H1 (cell line): ENCODE measurements around the gene PGAM2. TPM values are rescaled to one million over a fixed set of nuclear protein-coding genes. Genes with fewer than 3 reads are reported as not detected.

Source experiments
- CTCF ChIA-PET: fragments of 300-600 bp; sonication (Branson Sonifier 250); formaldehyde crosslinking; loops from one replicate; lab custom pipeline; 2021; ENCODE audit not compliant: partially characterized antibody; lab: Charles Lee
- POLR2A ChIA-PET: fragments of 300-600 bp; sonication (Branson Sonifier 250); formaldehyde crosslinking; loops from one replicate; lab custom pipeline; 2021; ENCODE audit warnings: inconsistent platforms; ENCODE audit not compliant: partially characterized antibody; lab: Charles Lee
- DNase-seq, 2 experiments: peaks; one replicate each; pipeline versions ENCODE4 v3.0.0 to v3.0.0-alpha.2; 2010 to 2022; ENCODE audit warnings: low spot score in 2 of 2, low read depth in 1 of 2, mixed read lengths in 1 of 2
- FAIRE-seq: peaks from 2 replicates; lab custom pipeline; 2011; peaks lifted over from hg19 to GRCh38; lab: Jason Lieb, UNC
- H2AFZ ChIP-seq: 2 replicates; pipeline ENCODE4 v1.8.1; 2012; ENCODE audit warnings: low read length, inconsistent platforms
- H2AK5ac ChIP-seq: 2 replicates; pipeline ENCODE4 v1.6.1; 2013; ENCODE audit warnings: low read depth, low read length
- H2BK120ac ChIP-seq: replicated peaks from 2 replicates; pipeline ENCODE3; 2013; ENCODE audit warnings: low read depth, low read length, inconsistent platforms
- H2BK12ac ChIP-seq: 2 replicates; pipeline ENCODE4 v1.6.1; 2013; ENCODE audit warnings: low read depth, low read length
- H2BK15ac ChIP-seq: 2 replicates; pipeline ENCODE4 v1.6.1; 2013; ENCODE audit warnings: low read length
- H2BK20ac ChIP-seq: 2 replicates; pipeline ENCODE4 v1.6.1; 2013; ENCODE audit warnings: low read length
- H2BK5ac ChIP-seq: 2 replicates; pipeline ENCODE4 v1.6.1; 2013; ENCODE audit warnings: low read depth, low read length
- H3K14ac ChIP-seq: 2 replicates; pipeline ENCODE4 v1.6.1; 2013; ENCODE audit warnings: inconsistent platforms; ENCODE audit not compliant: insufficient read length
- H3K18ac ChIP-seq: 2 replicates; pipeline ENCODE4 v1.6.1; 2013; ENCODE audit warnings: low read length; ENCODE audit errors: extremely low read depth
- H3K23ac ChIP-seq: 2 replicates; pipeline ENCODE4 v1.6.1; 2013; ENCODE audit warnings: inconsistent platforms; ENCODE audit not compliant: insufficient read length
- H3K23me2 ChIP-seq: 2 replicates; pipeline ENCODE4 v1.6.1; 2013; ENCODE audit warnings: low read depth, low read length
- H3K27ac ChIP-seq: 2 replicates; pipeline ENCODE4 v1.6.1; 2011; ENCODE audit warnings: low read depth, low read length, inconsistent platforms
- H3K27me3 ChIP-seq, 4 experiments: replicated peaks in 1 of 4; 1 replicate in 1 of 4; 2 replicates in 3 of 4; pipeline versions ENCODE4 v1.6.1 to v1.8.1; 2011 to 2013; ENCODE audit warnings: low read length in 3 of 4, mild to moderate bottlenecking in 3 of 4, inconsistent platforms in 2 of 4, mixed read lengths in 2 of 4, moderate library complexity in 1 of 4; ENCODE audit not compliant: control insufficient read depth in 3 of 4, insufficient read depth in 3 of 4; ENCODE audit errors: extremely low read depth in 1 of 4
- H3K36me3 ChIP-seq, 4 experiments: 2 replicates each; pipeline versions ENCODE4 v1.6.1 to v1.8.1; 2011 to 2013; ENCODE audit warnings: mild to moderate bottlenecking in 4 of 4, low read length in 3 of 4, moderate library complexity in 2 of 4, control low read depth in 1 of 4, inconsistent platforms in 1 of 4; ENCODE audit not compliant: insufficient read depth in 4 of 4, control insufficient read depth in 2 of 4
- H3K4ac ChIP-seq: replicated peaks from 2 replicates; pipeline ENCODE3; 2013; ENCODE audit warnings: low read length, low read depth, mixed read lengths, inconsistent platforms; ENCODE audit not compliant: insufficient read length
- H3K4me1 ChIP-seq, 4 experiments: replicated peaks in 1 of 4; 1 replicate in 1 of 4; 2 replicates in 3 of 4; pipeline versions ENCODE4 v1.6.1 to v1.8.1; 2011 to 2013; ENCODE audit warnings: low read length in 3 of 4, inconsistent platforms in 2 of 4, mixed read lengths in 1 of 4; ENCODE audit not compliant: insufficient read depth in 4 of 4, control insufficient read depth in 3 of 4
- H3K4me2 ChIP-seq, 2 experiments: 2 replicates each; pipeline versions ENCODE4 v1.6.1 to v1.8.1; 2011 to 2013; ENCODE audit warnings: low read depth in 2 of 2, low read length in 2 of 2, control low read depth in 1 of 2, inconsistent platforms in 1 of 2, mild to moderate bottlenecking in 1 of 2; ENCODE audit not compliant: insufficient read depth in 1 of 2
- H3K4me3 ChIP-seq, 4 experiments: fragments of 200-600, 300-600 bp in 1 of 4; sonication (generic), shearing (Covaris generic), sonication (Bioruptor Twin) in 1 of 4; 2 replicates each; pipeline versions ENCODE4 v1.5.1 to v1.8.1; 2011 to 2016; ENCODE audit warnings: low read length in 4 of 4, low read depth in 3 of 4, control low read depth in 2 of 4, inconsistent platforms in 2 of 4, mild to moderate bottlenecking in 2 of 4, mixed read lengths in 1 of 4, moderate library complexity in 1 of 4; ENCODE audit not compliant: insufficient read depth in 2 of 4; ENCODE audit errors: extremely low read depth in 1 of 4
- H3K56ac ChIP-seq: replicated peaks from 2 replicates; pipeline ENCODE3; 2013; ENCODE audit warnings: low read depth, mild to moderate bottlenecking, mixed read lengths, low read length, inconsistent platforms; ENCODE audit not compliant: insufficient read length
- H3K79me1 ChIP-seq: 2 replicates; pipeline ENCODE4 v1.6.1; 2013; ENCODE audit warnings: low read depth, low read length, control low read depth
- H3K79me2 ChIP-seq, 2 experiments: 2 replicates each; pipeline versions ENCODE4 v1.6.1 to v1.8.1; 2012 to 2013; ENCODE audit warnings: low read length in 2 of 2, mild to moderate bottlenecking in 2 of 2, inconsistent platforms in 1 of 2; ENCODE audit not compliant: insufficient read depth in 2 of 2, control insufficient read depth in 1 of 2
- H3K9ac ChIP-seq, 4 experiments: replicated peaks in 1 of 4; 1 replicate in 1 of 4; 2 replicates in 3 of 4; pipeline versions ENCODE4 v1.6.1 to v1.8.1; 2011 to 2013; ENCODE audit warnings: low read depth in 3 of 4, low read length in 3 of 4, control low read depth in 2 of 4, mild to moderate bottlenecking in 2 of 4, moderate library complexity in 2 of 4, inconsistent platforms in 1 of 4; ENCODE audit errors: extremely low read depth in 1 of 4
- H3K9me3 ChIP-seq, 2 experiments: 2 replicates each; pipeline versions ENCODE4 v1.6.1 to v1.8.1; 2012 to 2013; ENCODE audit warnings: mild to moderate bottlenecking in 2 of 2, moderate library complexity in 2 of 2, control low read depth in 1 of 2, inconsistent platforms in 1 of 2, low read depth in 1 of 2, low read length in 1 of 2, mixed read lengths in 1 of 2; ENCODE audit not compliant: insufficient read depth in 2 of 2
- H4K20me1 ChIP-seq, 2 experiments: replicated peaks in 1 of 2; 2 replicates each; pipeline versions ENCODE3 to v1.8.1; 2011 to 2013; ENCODE audit warnings: inconsistent platforms in 2 of 2, low read length in 2 of 2, mild to moderate bottlenecking in 1 of 2; ENCODE audit not compliant: insufficient read depth in 2 of 2, control insufficient read depth in 1 of 2
- H4K5ac ChIP-seq: 2 replicates; pipeline ENCODE4 v1.6.1; 2013; ENCODE audit warnings: low read length, low read depth, mixed read lengths, inconsistent platforms; ENCODE audit not compliant: insufficient read length
- H4K8ac ChIP-seq: 2 replicates; pipeline ENCODE4 v1.8.0; 2013; ENCODE audit warnings: mild to moderate bottlenecking, moderate library complexity, low read length, inconsistent platforms; ENCODE audit not compliant: insufficient read depth; ENCODE audit errors: extremely low read depth
- H4K91ac ChIP-seq: replicated peaks from 2 replicates; pipeline ENCODE3; 2013; ENCODE audit warnings: low read length, mixed read lengths, inconsistent platforms; ENCODE audit not compliant: insufficient read length
- EGR1 ChIP-seq: IDR thresholded peaks from 2 replicates; pipeline ENCODE4 v1.6.1; 2011; ENCODE audit warnings: low read depth, low read length, borderline replicate concordance
- EZH2 ChIP-seq: fragments of 200-600 bp; sonication (generic); IDR thresholded peaks from 2 replicates; pipeline ENCODE4 v1.7.1; 2012; ENCODE audit warnings: low read depth, mild to moderate bottlenecking, moderate library complexity, low read length, inconsistent platforms; ENCODE audit not compliant: severe bottlenecking
- FOSL1 ChIP-seq: IDR thresholded peaks from 2 replicates; pipeline ENCODE4 v1.6.1; 2011; ENCODE audit warnings: mild to moderate bottlenecking, low read depth, low read length, moderate library complexity; ENCODE audit not compliant: insufficient read depth
- JUN ChIP-seq: IDR thresholded peaks from 2 replicates; pipeline ENCODE4 v1.6.1; 2011; ENCODE audit warnings: low read depth, mild to moderate bottlenecking, improper control_type of control experiment, low read length
- JUND ChIP-seq: IDR thresholded peaks from 2 replicates; pipeline ENCODE4 v1.6.1; 2011; ENCODE audit warnings: mild to moderate bottlenecking, improper control_type of control experiment, low read length
- MAFK ChIP-seq: IDR thresholded peaks from 2 replicates; pipeline ENCODE4 v1.6.1; 2012; ENCODE audit warnings: low read depth, mild to moderate bottlenecking, improper control_type of control experiment, low read length
- NRF1 ChIP-seq: IDR thresholded peaks from 2 replicates; pipeline ENCODE4 v1.6.1; 2011; ENCODE audit warnings: mild to moderate bottlenecking, low read depth, low read length, improper control_type of control experiment
- POU5F1 ChIP-seq: IDR thresholded peaks from 2 replicates; pipeline ENCODE4 v1.6.1; 2011; ENCODE audit warnings: low read depth, mild to moderate bottlenecking, low read length, moderate library complexity
- RAD21 ChIP-seq, 2 experiments: IDR thresholded peaks in 1 of 2; conservative IDR thresholded peaks in 1 of 2; 2 replicates each; pipeline ENCODE4 v1.6.1; 2011; ENCODE audit warnings: low read depth in 2 of 2, low read length in 2 of 2, improper control_type of control experiment in 1 of 2, inconsistent platforms in 1 of 2, mild to moderate bottlenecking in 1 of 2, moderate library complexity in 1 of 2
- RXRA ChIP-seq: IDR thresholded peaks from 2 replicates; pipeline ENCODE4 v1.6.1; 2011; ENCODE audit warnings: low read depth, mild to moderate bottlenecking, low read length, moderate library complexity; ENCODE audit not compliant: insufficient read depth
- TBP ChIP-seq: IDR thresholded peaks from 2 replicates; pipeline ENCODE4 v1.6.1; 2011; ENCODE audit warnings: low read depth, low read length, improper control_type of control experiment
- TEAD4 ChIP-seq: IDR thresholded peaks from 2 replicates; pipeline ENCODE4 v1.6.1; 2012; ENCODE audit warnings: low read depth, low read length, inconsistent platforms, mixed read lengths
- WGBS, 2 experiments: shearing (Covaris generic) in 1 of 2; methylation state at CpG; one replicate each; pipeline versions ENCODE4 v1.1.6 to v1.1.7; 2013 to 2015; ENCODE audit warnings: low lambda C conversion rate in 2 of 2, mixed read lengths in 2 of 2, inconsistent platforms in 1 of 2, low coverage in 1 of 2, missing lambda C conversion rate in 1 of 2; ENCODE audit not compliant: insufficient replicate concordance in 2 of 2, insufficient coverage in 1 of 2, insufficient read length in 1 of 2; ENCODE audit errors: extremely low coverage in 1 of 2, missing lambda C conversion rate in 1 of 2; 5-methylcytosine and 5-hydroxymethylcytosine counted together
- polyA plus RNA-seq, 7 experiments: library from polyadenylated mRNA; depleted of rRNA in 3 of 7; stranded (reverse) in 5 of 7; unstranded in 2 of 7; fragments of >200 nt in 5 of 7; fragments of 200-250 nt in 2 of 7; gene quantifications; 1 replicate in 5 of 7; 2 replicates in 1 of 7; 4 replicates in 1 of 7; pipeline versions ENCODE4 v1.2.1 to v1.2.3, GENCODE V29; 2011 to 2013; ENCODE audit warnings: missing spikeins in 2 of 7, mixed read lengths in 2 of 7
- total RNA-seq: library from RNA; stranded (reverse); fragmentation: NEBNext Ultra II Directional; extraction: Animal tissue kit (Norgen Biotek cat#: 25700); gene quantifications from 2 replicates; pipeline ENCODE4 v1.2.1, GENCODE V29; 2021
- TF ChIP-seq, protein P1 (sequence below): IDR thresholded peaks from 2 replicates; pipeline ENCODE4 v1.6.1; 2011; ENCODE audit warnings: low read depth, mild to moderate bottlenecking, low read length; ENCODE audit not compliant: insufficient read depth

Gene PGAM2
- total and polyA plus RNA-seq, 2 of the 8 experiments (the other 6 are each of a cell fraction or from before 2014, with no cell fraction given), result 2.1 to 2.9 TPM

DNA sequence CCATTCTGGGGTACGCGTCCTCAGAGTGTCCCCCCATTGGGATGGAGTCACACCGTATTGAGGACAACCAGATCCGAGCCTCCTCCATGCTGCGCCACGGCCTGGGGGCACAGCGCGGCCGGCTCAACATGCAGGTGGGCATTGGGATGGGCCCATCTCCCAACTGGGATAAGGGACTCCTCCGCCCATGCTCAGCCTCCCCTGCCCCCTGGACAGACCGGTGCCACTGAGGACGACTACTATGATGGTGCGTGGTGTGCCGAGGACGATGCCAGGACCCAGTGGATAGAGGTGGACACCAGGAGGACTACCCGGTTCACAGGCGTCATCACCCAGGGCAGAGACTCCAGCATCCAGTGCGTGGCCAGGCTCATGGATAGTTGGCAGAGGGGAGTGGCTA, 44.6 kb upstream of the PGAM2 start:
- Histone ChIP-seq H2BK5ac (no peak overlapping the region), H3K23me2 (peaks cover 4% of the 10 kb centered on the region), H4K5ac (no peak overlapping the region), H3K79me2 (no peaks in the 10 kb centered on the region; a peak in 1 of 4 replicates), H3K4ac (no peak overlapping the region), H3K9ac (no peak overlapping the region), H2AFZ (no peak overlapping the region), H3K56ac (no peak overlapping the region), H3K27me3 (peaks cover 0 to 10% (median 8%) of the 10 kb centered on the region in 4 experiments; a peak in 6 of 7 replicates), H3K4me1 (peaks cover 0 to 8% (median 4%) of the 10 kb centered on the region in 4 experiments; a peak in 6 of 7 replicates), H3K36me3 (peaks cover 0 to 16% (median 8%) of the 10 kb centered on the region in 4 experiments; a peak in 5 of 8 replicates), H4K20me1 (peaks cover 2 to 13% of the 10 kb centered on the region in 2 experiments), H2BK12ac (no peak overlapping the region), H3K14ac (no peak overlapping the region), H3K4me3 (no peak overlapping the region), H2BK15ac (no peak overlapping the region), H3K18ac (no peak overlapping the region), H4K91ac (no peak overlapping the region), H2BK20ac (no peak overlapping the region), H2BK120ac (no peak overlapping the region), H2AK5ac (no peak overlapping the region), H3K27ac (no peak overlapping the region), H3K9me3 (no peaks in the 10 kb centered on the region), H3K79me1 (peaks cover 4% of the 10 kb centered on the region; the same call in 1 of the 2 replicates), H4K8ac (no peak overlapping the region), H3K4me2 (no peak overlapping the region), H3K23ac (no peak overlapping the region)
- 93% methylated on average over 18 of the region's 18 CpGs; no CpG with 5 or more reads in 1 of the 2 experiments for WGBS, 2 experiments
- ChIA-PET CTCF (interaction anchor here (0.9 to 2.4 kb wide), 5 partner anchors 10 to 90 kb away, joined by 3 to 11 read pairs (median 8); partner anchors contain the start of gene POLD2), POLR2A (interaction anchor here (0.7 to 3.4 kb wide), 5 partner anchors 12 to 68 kb away, joined by 3 to 50 read pairs (median 4); partner anchors contain the start of genes PGAM2 and POLD2)
- DNase-seq (no peak), FAIRE-seq (no peak)
- TF ChIP-seq RAD21 (IDR thresholded peaks at IDR 0.05 in 1 of 2, conservative IDR thresholded peaks at IDR 0.05 in 1 of 2; ENCODE audit: low read depth in 2 of 2, low read length in 2 of 2) (no peak), MAFK (no peak), NRF1 (no peak), RXRA (no peak), TEAD4 (no peak), JUND (no peak), TBP (no peak), EGR1 (no peak), EZH2 (no peak), FOSL1 (no peak), JUN (no peak), POU5F1 (no peak)
- TF ChIP-seq, protein P1, sequence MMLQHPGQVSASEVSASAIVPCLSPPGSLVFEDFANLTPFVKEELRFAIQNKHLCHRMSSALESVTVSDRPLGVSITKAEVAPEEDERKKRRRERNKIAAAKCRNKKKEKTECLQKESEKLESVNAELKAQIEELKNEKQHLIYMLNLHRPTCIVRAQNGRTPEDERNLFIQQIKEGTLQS, result no peak
